ENCODE data around the gene LHFPL3.

DNA sequence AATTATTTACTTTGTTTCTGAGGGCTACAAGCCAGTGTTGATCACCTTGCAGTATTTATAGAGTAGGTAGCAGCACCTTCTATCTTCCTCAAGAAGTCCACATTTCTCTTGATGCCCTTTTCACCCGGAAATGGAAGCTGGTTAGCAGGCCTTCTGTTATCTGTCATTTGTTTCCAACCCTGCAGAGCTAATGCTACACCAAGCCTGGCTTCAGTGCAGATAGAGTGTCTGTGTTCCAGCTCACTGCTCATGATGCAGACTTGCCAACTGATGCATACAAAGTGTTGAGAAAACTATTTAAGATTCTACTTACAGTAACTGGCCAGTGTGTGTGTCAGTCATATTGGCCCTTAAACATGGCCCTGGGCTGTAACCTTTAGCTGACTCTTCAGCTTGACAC is 301.0 kb downstream of the LHFPL3 start:
- TF ChIP-seq, protein P1, sequence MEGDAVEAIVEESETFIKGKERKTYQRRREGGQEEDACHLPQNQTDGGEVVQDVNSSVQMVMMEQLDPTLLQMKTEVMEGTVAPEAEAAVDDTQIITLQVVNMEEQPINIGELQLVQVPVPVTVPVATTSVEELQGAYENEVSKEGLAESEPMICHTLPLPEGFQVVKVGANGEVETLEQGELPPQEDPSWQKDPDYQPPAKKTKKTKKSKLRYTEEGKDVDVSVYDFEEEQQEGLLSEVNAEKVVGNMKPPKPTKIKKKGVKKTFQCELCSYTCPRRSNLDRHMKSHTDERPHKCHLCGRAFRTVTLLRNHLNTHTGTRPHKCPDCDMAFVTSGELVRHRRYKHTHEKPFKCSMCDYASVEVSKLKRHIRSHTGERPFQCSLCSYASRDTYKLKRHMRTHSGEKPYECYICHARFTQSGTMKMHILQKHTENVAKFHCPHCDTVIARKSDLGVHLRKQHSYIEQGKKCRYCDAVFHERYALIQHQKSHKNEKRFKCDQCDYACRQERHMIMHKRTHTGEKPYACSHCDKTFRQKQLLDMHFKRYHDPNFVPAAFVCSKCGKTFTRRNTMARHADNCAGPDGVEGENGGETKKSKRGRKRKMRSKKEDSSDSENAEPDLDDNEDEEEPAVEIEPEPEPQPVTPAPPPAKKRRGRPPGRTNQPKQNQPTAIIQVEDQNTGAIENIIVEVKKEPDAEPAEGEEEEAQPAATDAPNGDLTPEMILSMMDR (IDR thresholded peaks at IDR 0.05): no peak
- no peak for TF ChIP-seq POLR2A (IDR thresholded peaks at IDR 0.05)

Measured in right lobe of liver (tissue), 4 donors.